ENCODE results near the gene SH3BP5L.

- no peak for TF ChIP-seq EZH2 (IDR thresholded peaks at IDR 0.05; ENCODE audit: borderline replicate concordance)
- TF ChIP-seq CTCF (IDR thresholded peaks at IDR 0.05; ENCODE audit: poor library complexity) = no peak
Measured at GRCh38 chr1:248813546-248813945, 12.2 kb downstream of the SH3BP5L start.
